Stomach (tissue), 4 donors: ENCODE data around the gene MYCBP2.

Source experiments
- CTCF ChIP-seq, 7 experiments: fragments of 450-650 bp in 4 of 7; fragments of 200-600 bp in 3 of 7; sonication (generic) in 3 of 7; IDR thresholded peaks; one replicate each; pipeline ENCODE4 v1.5.1; 2016 to 2019; ENCODE audit warnings: antibody characterized with exemption in 7 of 7, control low read depth in 2 of 7, mild to moderate bottlenecking in 1 of 7
- POLR2A ChIP-seq, 4 donors: fragments of 450-650 bp; IDR thresholded peaks; one replicate each; pipeline ENCODE4 v1.6.1; 2016; ENCODE audit warnings: antibody characterized with exemption in 4 of 4, control low read depth in 2 of 4, mild to moderate bottlenecking in 1 of 4, moderate library complexity in 1 of 4
- POLR2AphosphoS5 ChIP-seq, 3 donors: sonication (generic); formaldehyde crosslinking; IDR thresholded peaks; one replicate each; pipeline ENCODE4 v1.6.1; 2016; ENCODE audit warnings: antibody characterized with exemption in 3 of 3

GRCh38 chr13:77360032-77360685, 33.3 kb upstream of the MYCBP2 start:
- TF ChIP-seq POLR2A (IDR thresholded peaks at IDR 0.05), result no peak
- no peak for TF ChIP-seq CTCF (IDR thresholded peaks at IDR 0.05)
- no peak for TF ChIP-seq POLR2AphosphoS5 (IDR thresholded peaks at IDR 0.05)
